GM21381 (cell line): ENCODE data around the gene AGPAT2.
"Not testable (repeated sequence)": the region's sequence is repeated elsewhere in the genome, so short reads cannot be mapped to it uniquely, and the experiment has no call there.

Experiments used
- ATAC-seq: cut with Tn5 transposase; IDR thresholded peaks from one replicate; pipeline ENCODE4 v1.9.1; 2021; ENCODE audit warnings: mild to moderate bottlenecking, moderate library complexity; ENCODE audit not compliant: unreplicated experiment

AGPAT2 gene

GRCh38 chr9:136650648-136651047 is 36.6 kb downstream of the AGPAT2 start:
- no peak for ATAC-seq

- no peak for ATAC-seq
These were observed 37.2 kb downstream of the AGPAT2 start for GRCh38 chr9:136650021-136650420.

DNA sequence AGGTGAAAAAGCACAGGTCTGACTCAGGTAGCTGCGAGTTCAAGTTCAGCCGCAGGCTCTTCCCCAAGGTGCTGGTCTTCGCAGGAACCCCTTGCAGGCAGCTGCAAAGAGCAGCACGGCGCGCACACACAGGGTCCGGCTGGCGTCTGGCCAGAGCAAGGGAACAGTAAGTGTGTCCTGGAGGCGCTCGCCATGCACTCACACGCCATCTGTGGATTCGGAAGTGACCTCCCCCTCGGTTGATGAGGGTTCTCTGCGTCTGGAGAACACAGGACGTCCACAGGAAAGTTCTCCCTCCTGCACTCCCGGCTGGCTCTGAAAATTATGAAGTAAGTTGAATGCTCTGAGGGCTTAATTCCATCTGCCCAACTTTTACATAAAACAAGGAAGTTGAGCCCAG is 38.5 kb downstream of the AGPAT2 start:
- ATAC-seq: no peak

DNA sequence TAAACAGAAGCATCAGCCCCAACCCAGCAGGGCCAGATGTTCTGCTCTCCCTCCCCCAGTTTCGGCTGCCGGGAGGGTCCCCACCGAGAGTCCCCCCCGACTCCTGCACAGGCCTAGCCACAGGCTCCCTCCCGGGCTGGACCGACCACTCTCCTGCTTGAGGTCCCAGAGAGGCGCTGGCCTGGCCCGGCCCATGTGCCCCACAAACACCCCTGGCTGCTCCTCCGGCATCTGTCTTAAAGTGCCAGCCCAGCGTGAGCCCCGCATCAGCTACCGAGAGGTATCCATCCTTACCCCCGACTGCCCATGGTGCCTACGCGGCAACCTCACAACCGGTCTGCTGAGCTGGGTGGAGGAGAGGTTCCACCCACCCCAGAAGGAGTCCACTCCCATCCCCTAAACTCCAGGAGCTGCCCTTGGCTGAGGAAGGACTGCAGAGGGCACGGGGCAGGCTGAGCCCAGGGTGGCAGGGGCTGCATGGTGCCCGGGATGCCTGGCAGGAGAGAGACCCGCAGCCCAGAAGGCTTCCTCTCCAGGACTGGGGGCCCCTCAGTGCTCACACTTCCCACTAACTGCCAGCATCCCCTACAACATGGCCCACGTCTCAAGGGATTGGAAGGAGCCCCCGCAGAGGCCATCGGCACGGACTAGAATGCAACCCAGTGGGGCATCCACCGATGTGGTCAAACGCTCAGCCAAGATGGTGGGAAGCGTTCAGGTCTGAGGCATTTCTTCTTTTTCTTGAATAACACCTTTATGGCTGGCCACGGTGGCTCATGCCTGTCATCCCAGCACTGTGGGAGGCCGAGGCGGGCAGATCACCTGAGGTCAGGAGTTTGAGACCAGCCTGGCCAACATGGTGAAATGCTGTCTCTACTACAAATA is 40.2 kb downstream of the AGPAT2 start:
- no peak for ATAC-seq

- no peak for ATAC-seq
These were observed 41.1 kb downstream of the AGPAT2 start for GRCh38 chr9:136645903-136646754.

DNA sequence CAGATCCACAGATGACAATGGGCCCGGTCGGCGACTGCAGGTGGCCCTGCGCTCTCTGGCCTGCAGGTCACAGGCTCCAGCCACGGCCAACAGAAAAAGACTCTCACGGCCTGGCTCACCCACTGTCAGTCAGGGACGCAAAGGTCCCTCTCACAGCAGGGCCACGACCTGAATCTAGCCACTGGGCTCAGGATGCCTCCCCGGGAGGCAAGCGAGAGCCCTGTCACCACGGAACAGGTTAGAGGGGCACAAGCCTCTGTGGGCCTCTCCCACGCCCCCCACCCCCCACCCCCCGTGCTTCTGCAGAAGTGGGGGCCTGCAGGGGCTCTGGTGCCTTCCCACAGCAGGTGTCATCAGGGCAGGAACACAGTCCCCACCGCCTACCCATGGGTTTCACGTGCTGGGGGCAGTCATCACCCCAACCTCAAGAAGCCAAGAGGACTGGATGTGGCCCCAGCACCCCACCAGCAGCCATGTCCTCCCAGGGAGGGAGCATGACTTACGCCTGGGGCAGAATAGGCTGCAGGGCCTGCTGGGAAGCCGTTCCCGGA is 41.8 kb downstream of the AGPAT2 start:
- ATAC-seq: no peak

DNA sequence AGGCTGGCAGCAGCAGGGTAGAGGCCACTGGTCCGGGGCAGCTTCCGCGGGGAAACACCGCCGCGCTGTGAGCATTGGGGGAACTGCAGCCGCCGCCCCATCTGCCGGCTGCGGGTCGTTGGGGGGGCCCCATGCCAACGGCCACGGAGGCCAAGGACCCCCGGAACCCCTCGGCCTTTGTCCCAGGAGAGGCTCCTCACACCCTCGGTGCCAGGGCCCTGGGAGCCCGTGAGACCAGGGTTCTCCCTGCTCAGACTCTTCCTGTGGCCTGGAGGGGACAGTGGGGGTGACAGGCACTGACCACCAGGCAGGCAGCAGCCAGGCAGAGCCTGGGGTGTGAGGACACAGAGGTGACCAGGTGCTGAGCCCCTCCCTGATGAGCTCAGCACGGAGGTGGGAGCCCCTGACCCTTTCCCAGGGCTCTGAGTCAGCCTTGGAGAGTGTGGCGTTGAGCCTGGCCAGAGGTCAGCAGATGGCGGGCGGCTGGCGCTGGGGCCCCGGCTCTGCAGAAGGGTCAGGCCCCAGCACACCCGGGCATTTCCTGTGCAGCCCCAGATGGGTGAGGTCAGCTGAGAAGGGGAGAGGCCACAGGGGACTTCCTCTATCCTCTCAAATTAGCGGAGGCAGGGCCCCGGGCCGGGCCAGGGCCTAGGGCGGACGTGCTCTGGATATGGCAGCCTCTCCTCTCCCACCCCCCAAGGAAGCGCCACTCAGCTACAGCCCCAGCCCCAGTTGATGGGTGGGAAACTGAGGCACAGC is 42.5 kb downstream of the AGPAT2 start:
- ATAC-seq: no peak

DNA sequence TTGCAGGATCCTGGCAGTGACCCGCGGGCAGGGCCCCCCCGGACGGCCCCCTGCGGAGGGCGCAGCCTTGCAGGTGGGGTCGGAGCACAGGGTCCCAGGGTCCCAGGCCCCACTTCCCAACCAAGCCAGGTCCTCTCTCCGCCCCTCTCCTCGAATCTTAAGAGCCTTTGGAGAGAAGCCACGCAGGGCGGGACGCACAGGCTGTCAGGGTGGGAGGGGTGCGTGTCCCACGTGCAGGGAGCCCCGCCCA is 43.0 kb downstream of the AGPAT2 start:
- ATAC-seq: no peak

- no peak for ATAC-seq
These were observed 43.5 kb downstream of the AGPAT2 start for GRCh38 chr9:136643596-136644342.

GRCh38 chr9:136642439-136642921 is 44.8 kb downstream of the AGPAT2 start:
- no peak for ATAC-seq

- ATAC-seq: no peak
These were observed 46.8 kb downstream of the AGPAT2 start for GRCh38 chr9:136640171-136641111.

- ATAC-seq: no peak
These were observed 52.4 kb downstream of the AGPAT2 start for GRCh38 chr9:136634904-136635303.

- not testable (repeated sequence) for ATAC-seq
These were observed 54.7 kb downstream of the AGPAT2 start for GRCh38 chr9:136632491-136633106.

DNA sequence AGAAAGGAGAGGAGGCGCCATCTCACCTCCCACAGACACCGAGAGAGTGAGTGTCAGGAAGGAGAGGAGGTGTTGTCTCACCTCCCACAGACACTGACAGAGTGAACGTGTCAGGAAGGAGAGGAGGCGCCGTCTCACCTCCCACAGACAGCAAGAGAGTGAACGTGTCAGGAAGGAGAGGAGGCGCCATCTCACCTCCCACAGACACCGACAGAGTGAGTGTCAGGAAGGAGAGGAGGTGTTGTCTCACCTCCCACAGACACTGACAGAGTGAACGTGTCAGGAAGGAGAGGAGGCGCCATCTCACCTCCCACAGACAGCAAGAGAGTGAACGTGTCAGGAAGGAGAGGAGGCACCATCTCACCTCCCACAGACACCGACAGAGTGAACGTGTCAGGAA is 55.2 kb downstream of the AGPAT2 start:
- not testable (repeated sequence) for ATAC-seq

- ATAC-seq: no peak
These were observed 55.9 kb downstream of the AGPAT2 start for GRCh38 chr9:136631038-136632000.

DNA sequence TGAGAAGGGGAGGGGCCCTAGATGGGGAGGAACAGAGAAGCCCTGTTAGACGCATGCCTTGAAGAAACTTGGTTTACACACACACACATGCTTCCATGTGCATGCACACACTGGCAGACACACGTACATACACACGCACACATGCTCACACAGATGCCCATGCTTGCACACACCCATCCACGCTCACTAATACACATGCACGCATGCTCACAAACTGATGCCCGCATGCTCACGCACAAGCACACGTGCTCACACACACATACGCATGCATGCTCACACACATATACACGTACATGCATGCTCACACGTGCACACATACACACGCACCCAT is 56.6 kb downstream of the AGPAT2 start:
- ATAC-seq: no peak

GRCh38 chr9:136629879-136630661 is 57.2 kb downstream of the AGPAT2 start:
- no peak for ATAC-seq
